CD1c-positive myeloid dendritic cell (primary cell): ENCODE data around the gene ITPRIPL2.
A peak's percentile ranks its signal among the peaks of the same experiment; 100 is the strongest.

Experiments
- DNase-seq: peaks from one replicate; pipeline ENCODE4 v3.0.0-alpha.2; 2016; ENCODE audit errors: extremely low spot score

ITPRIPL2 gene

GRCh38 chr16:19119564-19119963 is 5.8 kb downstream of the ITPRIPL2 start:
- peak; percentile 43 for DNase-seq

DNA sequence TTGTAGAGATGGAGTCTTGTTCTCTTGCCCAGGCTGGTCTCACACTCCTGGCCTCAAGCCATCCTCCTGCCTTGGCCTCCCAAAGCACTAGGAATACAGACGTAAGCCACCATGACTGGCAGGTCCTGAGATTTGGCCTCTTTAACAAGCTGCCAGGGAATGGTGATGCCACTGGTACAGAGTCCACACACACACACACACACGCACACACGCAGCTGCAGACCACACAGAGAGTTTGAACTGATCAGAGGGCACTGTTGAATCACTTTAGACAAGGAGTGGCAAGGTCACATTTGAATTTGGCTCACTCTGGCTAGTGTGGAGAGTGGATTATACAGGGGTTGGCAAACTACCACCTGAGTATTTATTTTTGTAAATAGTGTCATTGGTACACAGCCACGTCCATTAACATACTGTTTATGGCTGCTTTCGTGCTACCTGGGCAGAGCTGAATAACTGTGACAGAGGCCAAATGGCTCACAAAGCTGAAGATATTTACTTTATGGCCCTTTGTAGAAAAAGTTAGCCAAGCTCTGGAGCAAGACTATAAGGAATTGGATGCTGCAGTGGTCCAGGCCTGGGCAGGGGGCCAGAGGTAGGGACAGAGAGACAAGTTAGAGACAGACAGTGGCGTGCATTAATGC is 9.9 kb downstream of the ITPRIPL2 start:
- DNase-seq = no peak

DNA sequence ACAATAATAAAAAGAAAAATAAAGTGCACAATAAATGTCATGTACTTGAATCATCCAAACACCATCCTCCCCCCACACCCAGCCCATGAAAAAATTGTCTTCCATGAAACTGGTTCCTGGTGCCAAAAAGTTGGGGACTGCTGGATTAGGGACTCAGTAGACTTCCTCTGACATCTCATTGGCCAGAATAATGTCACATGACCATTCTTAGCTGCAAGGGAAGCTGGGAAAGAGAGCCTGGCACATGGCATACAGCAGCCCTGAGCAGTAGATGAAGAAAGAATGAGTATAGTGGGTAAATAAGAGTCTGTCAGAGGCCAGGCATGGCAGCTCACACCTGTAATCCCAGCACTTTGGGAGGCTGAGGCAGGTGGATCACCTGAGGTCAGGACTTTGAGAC is 12.5 kb downstream of the ITPRIPL2 start:
- DNase-seq = no peak

- no peak for DNase-seq
Observed at GRCh38 chr16:19127205-19127604, 13.4 kb downstream of the ITPRIPL2 start.

DNA sequence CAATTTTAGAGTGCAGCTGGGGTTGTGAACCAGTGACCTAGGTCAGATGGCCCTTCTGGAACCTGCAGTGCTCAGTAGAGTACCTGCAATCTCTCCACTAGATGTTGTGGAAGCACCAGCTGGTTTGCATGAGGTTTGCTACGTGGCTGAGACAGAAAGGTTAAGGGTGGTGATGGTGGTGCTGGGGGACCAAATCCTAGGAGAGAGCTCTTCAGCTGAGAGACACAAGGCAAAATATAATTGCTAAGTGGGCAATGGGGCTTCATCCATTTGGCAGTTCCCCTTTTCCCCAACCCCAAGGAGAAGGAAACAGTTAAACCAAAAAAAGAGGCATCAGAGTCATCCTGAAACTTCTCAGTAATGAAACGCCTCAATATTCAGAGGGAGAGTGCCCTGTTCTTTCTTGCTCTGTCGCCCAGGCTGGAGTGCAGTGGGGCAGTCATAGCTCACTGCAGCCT is 13.9 kb downstream of the ITPRIPL2 start:
- DNase-seq = peak; percentile 66

GRCh38 chr16:19128454-19129200 is 14.9 kb downstream of the ITPRIPL2 start:
- no peak for DNase-seq

DNA sequence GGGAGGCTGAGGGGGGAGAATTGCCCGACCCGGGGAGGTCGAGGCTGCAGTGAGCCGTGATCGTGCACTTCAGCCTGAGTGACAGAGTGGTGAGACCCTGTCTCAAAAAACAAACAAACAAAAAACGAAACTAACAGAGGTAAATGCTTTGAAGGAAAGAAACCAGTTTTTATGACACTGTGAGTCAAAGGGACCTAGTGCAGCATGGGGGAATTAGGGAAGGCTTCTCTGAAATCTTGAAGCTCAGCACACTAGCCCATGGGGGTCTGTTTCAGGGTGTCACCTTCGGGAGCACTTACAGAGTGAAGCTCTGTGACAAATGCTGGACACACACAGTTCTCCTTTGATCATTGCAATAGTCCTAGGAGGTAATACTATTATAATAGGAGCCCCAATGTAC is 16.6 kb downstream of the ITPRIPL2 start:
- no peak for DNase-seq

- peak; percentile 91 for DNase-seq
Observed at GRCh38 chr16:19130852-19131824, 17.4 kb downstream of the ITPRIPL2 start.

DNA sequence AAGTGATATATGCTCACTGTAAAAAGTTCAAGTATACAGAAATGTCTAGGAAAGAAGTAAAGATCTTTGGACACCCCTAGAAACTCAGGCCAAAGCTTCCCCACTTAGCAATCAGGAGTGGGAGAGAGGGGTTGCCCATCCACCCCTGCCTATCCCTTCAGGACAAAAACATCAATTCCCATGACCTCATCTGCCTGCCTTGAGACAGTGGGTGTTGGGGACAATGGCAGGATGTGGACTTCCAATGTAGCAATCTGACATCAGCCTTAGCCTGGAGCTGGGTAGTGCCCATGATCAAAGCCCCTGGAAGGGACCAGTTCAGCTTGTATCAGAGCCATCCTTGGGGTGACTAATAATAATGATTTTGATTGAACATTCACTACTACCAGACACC is 18.1 kb downstream of the ITPRIPL2 start:
- DNase-seq = peak; percentile 29

DNA sequence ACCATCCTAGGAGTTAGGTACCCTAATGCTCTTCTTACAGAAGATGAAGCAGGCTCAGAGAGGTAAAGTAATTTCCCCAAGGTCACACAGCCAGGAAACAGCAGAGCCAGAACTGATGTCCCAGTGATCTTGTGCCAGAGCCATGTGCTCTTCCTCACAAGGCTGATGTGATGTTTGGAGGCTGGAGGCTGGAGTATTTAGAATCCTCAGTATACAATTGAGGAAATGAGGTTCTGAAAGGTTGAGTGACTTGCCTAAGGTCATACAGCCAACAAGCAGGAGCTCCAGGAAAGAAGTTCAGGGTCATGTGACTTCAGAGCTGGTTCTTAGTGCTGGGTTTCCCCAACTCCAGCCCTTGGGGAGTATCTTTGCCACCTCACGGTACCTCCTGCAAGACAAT is 18.5 kb downstream of the ITPRIPL2 start:
- DNase-seq = peak; percentile 43

- peak; percentile 51 for DNase-seq
Observed at GRCh38 chr16:19132898-19133297, 19.1 kb downstream of the ITPRIPL2 start.

DNA sequence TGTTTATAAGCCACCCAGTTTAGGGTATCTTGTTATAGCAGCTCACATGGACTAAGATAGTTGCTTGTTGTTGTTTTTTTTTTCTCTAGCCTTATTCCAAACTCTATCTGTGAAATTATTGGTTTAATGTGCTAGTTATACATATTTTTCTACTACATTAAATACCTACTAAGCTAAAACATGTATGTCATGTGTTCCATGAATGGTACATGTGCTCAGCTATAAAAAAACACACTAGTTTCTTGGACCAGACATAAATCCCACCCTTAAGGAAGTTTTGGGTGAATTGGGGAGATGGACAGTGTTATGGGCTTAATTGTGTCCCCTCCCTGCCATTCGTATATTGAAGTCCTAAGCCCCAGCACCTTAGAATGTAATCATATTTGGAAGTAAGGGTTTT is 19.8 kb downstream of the ITPRIPL2 start:
- no peak for DNase-seq

DNA sequence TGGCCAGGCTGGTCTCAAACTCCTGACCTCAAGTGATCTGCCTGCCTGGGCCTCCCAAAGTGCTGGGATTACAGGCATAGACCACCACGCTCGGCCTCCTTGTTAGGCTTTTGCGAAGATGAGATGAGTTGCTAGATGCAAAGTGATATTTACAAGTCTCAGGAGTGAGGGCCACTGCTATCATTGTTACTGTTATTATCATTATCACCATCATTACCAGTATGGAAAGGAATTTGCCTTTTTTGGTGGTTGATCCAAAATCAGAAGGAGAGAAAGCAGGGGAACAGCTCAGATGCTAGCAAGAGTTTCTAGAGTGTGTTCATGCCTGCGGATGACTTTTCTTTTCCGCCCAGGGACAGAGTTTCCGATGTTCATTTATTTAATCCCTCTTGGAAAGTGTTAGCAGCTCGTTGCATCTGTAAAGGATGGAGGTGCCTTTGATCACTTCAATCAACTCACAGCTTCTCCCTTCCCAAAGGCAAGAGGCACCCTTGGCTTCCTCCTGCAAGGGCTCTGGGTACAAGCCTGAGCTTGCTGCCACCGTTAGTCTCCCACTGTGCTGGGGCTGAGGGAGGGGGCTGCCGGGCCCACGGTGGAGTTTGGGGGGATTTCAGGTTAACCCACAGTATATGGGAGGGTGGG is 21.6 kb downstream of the ITPRIPL2 start:
- no peak for DNase-seq

GRCh38 chr16:19135896-19136438 is 22.2 kb downstream of the ITPRIPL2 start:
- DNase-seq = no peak

GRCh38 chr16:19136549-19137196 is 22.9 kb downstream of the ITPRIPL2 start:
- peak; percentile 72 for DNase-seq

DNA sequence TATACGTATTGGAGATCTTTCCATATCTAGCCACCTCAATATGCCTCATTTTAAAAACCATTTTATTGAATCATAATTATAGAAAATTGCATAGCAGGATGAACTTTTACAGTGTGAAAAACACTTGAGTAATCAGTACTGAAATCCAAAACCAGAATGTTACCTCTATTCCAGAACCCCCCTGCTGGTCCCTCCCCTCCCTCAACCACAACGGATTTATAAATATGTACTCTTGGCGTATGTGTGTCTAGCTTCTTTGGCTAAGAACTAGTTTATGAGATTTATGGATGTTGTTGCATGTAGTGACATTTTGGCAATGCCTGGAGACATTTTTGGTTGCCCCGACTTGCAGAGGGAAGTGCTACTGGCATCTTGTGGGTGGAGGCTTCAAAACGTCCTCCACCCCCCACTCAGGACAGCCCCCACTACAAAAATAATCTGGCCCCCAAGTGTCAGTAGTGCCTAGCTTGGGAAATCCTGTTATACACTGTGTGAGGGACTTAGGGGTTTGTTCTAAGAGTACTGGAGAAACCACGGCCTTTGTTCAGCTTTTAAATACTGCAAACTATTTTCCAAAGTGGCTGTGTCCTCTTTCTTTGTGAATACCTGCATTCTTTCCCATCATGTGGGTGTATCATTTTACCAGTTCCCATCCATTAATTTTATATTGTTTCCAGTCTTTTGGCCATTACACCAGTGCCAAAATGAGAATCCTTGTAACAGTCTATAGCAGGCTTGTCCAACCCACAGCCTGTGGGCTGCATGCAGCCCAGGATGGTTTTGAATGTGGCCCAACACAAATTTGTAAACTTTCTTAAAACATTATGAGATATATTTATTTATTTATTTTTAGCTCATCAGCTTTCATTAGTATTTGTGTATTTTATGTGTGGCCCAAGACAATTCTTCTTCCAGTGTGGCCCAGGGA is 23.7 kb downstream of the ITPRIPL2 start:
- DNase-seq = peak; percentile 24

GRCh38 chr16:19138601-19139000 is 24.8 kb downstream of the ITPRIPL2 start:
- peak; percentile 54 for DNase-seq

DNA sequence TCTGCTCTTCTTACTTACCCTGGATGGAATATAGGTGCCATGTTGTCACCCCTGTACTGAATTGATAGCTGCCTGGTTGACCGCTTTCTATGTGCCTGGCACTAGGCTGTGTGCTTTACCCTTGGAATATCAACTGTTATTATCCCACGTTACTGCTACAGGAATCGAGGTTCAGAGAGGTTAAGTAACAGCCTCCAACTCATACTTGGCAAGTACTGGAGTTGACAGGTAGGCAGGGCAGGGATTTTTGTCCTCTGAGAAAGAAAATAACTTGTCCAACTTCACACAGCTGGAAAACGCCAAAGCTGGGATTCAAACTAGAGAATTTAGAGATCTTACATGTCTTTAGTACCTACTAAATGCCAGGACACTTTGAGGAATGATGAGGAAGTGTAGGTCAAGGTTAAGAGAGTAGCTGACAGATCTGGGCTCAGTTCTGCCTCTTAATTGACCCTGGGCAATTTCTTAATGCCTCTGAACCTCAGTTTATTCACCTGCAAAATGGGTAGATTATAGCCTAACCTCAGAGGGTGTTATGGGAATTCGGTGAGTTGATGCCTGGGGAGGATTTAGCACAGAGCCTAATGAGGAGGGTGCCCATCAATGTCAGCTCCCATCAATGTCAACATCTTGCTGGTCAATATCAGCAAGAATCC is 25.8 kb downstream of the ITPRIPL2 start:
- no peak for DNase-seq

DNA sequence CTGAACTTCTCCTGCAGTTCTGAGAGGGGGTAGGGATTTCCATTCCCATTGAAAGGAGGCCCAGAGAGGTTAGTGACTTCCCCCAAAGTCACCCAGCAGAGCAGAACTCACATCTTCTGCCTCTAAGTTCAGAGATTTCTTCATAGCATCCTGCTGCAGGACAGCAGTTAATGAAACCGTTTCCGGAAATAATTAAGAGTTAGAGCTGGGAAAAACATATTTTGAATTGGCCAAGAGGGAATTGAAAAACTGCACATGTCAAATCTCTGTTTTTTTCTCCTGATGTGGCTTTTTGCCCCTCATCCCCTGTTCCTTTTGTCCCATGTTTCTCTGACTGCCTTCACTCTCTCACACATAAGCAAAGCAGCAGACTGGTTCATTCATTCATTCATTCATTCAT is 26.6 kb downstream of the ITPRIPL2 start:
- no peak for DNase-seq
